HepG2 (cell line): Measurements from ENCODE around the gene TGFA. TPM values are rescaled to one million over a fixed set of nuclear protein-coding genes. Genes with fewer than 3 reads are reported as not detected.

ENCODE experiments used
- ATAC-seq: fragments of 200-7000 bp; cut with Tn5 transposase; 3 replicates; pipeline ENCODE4 v1.9.1; 2020; ENCODE audit warnings: mild to moderate bottlenecking, moderate library complexity
- Bru-seq: library from RNA; stranded (reverse); fragments of 400-500 nt; gene quantifications from one replicate; lab custom pipeline; 2021; lab: Mats Ljungman, UMichigan
- BruChase-seq, 2 experiments: library from RNA; stranded (reverse); fragments of 400-500 nt; gene quantifications; one replicate each; lab custom pipeline; 2021; lab: Mats Ljungman, UMichigan
- BruUV-seq: library from RNA; stranded (reverse); fragments of 400-500 nt; replicated peaks from 2 replicates; lab custom pipeline; 2021; lab: Mats Ljungman, UMichigan
- CTCF ChIA-PET: fragments of 300-600 bp; formaldehyde crosslinking; extraction: SDS; loops from one replicate; lab custom pipeline; 2021; ENCODE audit warnings: low total read pairs, inconsistent platforms, low intra/inter-chr PET ratio; lab: Yijun Ruan, JAX
- POLR2A ChIA-PET: fragments of 350-600 bp; sonication (Branson Sonifier 250); formaldehyde crosslinking; loops from one replicate; lab custom pipeline; 2020; ENCODE audit warnings: antibody characterized with exemption, inconsistent platforms; lab: Yijun Ruan, JAX
- DNase-seq: peaks from one replicate; pipeline ENCODE4 v3.0.0-alpha.2; 2015; ENCODE audit warnings: low spot score
- FAIRE-seq: peaks from 3 replicates; lab custom pipeline; 2011; peaks lifted over from hg19 to GRCh38; lab: Jason Lieb, UNC
- H2AFZ ChIP-seq: one replicate; pipeline ENCODE4 v1.6.1; 2011; ENCODE audit warnings: low read length, inconsistent platforms
- H3K27ac ChIP-seq: fragments of 300-600 bp; 3 replicates; pipeline ENCODE4 v1.8.0; 2011; ENCODE audit warnings: mixed run types, mild to moderate bottlenecking, mixed read lengths, low read length, inconsistent platforms; ENCODE audit not compliant: insufficient read depth; ENCODE audit errors: extremely low read length
- H3K27me3 ChIP-seq, 2 experiments: fragments of 200-600 bp in 1 of 2; 2 replicates in 1 of 2; 3 replicates in 1 of 2; pipeline versions ENCODE4 v1.6.0 to v1.8.0; 2011; ENCODE audit warnings: low read length in 2 of 2, mild to moderate bottlenecking in 2 of 2, moderate library complexity in 2 of 2, inconsistent platforms in 1 of 2; ENCODE audit not compliant: insufficient read depth in 2 of 2, control insufficient read depth in 1 of 2
- H3K36me3 ChIP-seq, 2 experiments: fragments of 200-600 bp in 1 of 2; replicated peaks in 1 of 2; 2 replicates in 1 of 2; 3 replicates in 1 of 2; pipeline versions ENCODE4 v1.5.1 to v1.8.0; 2011; ENCODE audit warnings: low read length in 2 of 2, inconsistent platforms in 1 of 2; ENCODE audit not compliant: insufficient read depth in 2 of 2, control insufficient read depth in 1 of 2
- H3K4me1 ChIP-seq: 2 replicates; pipeline ENCODE4 v1.5.1; 2012; ENCODE audit warnings: low read length, inconsistent platforms; ENCODE audit not compliant: insufficient read depth
- H3K4me2 ChIP-seq: 2 replicates; pipeline ENCODE4 v1.6.0; 2011; ENCODE audit warnings: low read depth, low read length, inconsistent platforms
- H3K4me3 ChIP-seq, 3 experiments: fragments of 200-600 bp in 1 of 3; sonication (generic), shearing (Covaris generic) in 1 of 3; replicated peaks in 1 of 3; 2 replicates each; pipeline ENCODE4 v1.5.1; 2011 to 2016; ENCODE audit warnings: low read length in 3 of 3, inconsistent platforms in 2 of 3, low read depth in 2 of 3, mild to moderate bottlenecking in 2 of 3, control low read depth in 1 of 3, mixed read lengths in 1 of 3; ENCODE audit not compliant: insufficient read depth in 1 of 3
- H3K79me2 ChIP-seq: one replicate; pipeline ENCODE4 v1.6.1; 2011; ENCODE audit warnings: low read length, inconsistent platforms; ENCODE audit not compliant: insufficient read depth
- H3K9ac ChIP-seq: 2 replicates; pipeline ENCODE4 v1.6.0; 2011; ENCODE audit warnings: mild to moderate bottlenecking, low read depth, low read length, inconsistent platforms; ENCODE audit not compliant: insufficient read depth
- H3K9me3 ChIP-seq: 2 replicates; pipeline ENCODE4 v1.5.1; 2012; ENCODE audit warnings: mild to moderate bottlenecking, low read length
- H4K20me1 ChIP-seq: 2 replicates; pipeline ENCODE4 v1.6.0; 2011; ENCODE audit warnings: inconsistent platforms, mild to moderate bottlenecking, low read length, moderate library complexity; ENCODE audit not compliant: insufficient read depth
- EP300 ChIP-seq, 3 experiments: sonication (generic) in 1 of 3; formaldehyde crosslinking in 1 of 3; IDR thresholded peaks; 2 replicates each; pipeline versions ENCODE4 v1.5.1 to v1.6.1; 2011 to 2020; ENCODE audit warnings: low read depth in 2 of 3, low read length in 2 of 3, borderline replicate concordance in 1 of 3, improper control_type of control experiment in 1 of 3, mild to moderate bottlenecking in 1 of 3, missing genetic modification reagents in 1 of 3, moderate library complexity in 1 of 3
- ETV5 ChIP-seq: IDR thresholded peaks from 2 replicates; pipeline ENCODE4 v1.6.1; 2018; ENCODE audit warnings: missing biosample characterization, missing genetic modification reagents, inconsistent platforms, borderline replicate concordance
- KAT8 ChIP-seq: IDR thresholded peaks from 2 replicates; pipeline ENCODE4 v1.6.1; 2016; ENCODE audit warnings: missing genetic modification reagents, missing compliant biosample characterization
- KDM1A ChIP-seq: IDR thresholded peaks from 2 replicates; pipeline ENCODE4 v1.6.1; 2016; ENCODE audit warnings: missing compliant biosample characterization
- ZBED4 ChIP-seq: sonication (generic); formaldehyde crosslinking; IDR thresholded peaks from 2 replicates; pipeline ENCODE4 v1.4.0; 2020; ENCODE audit warnings: missing genetic modification reagents, borderline replicate concordance
- ZFP91 ChIP-seq: sonication (generic); formaldehyde crosslinking; IDR thresholded peaks from 2 replicates; pipeline ENCODE4 v1.9.0; 2022; ENCODE audit warnings: missing genetic modification reagents, mild to moderate bottlenecking, borderline replicate concordance
- ZNF12 ChIP-seq: sonication (generic); formaldehyde crosslinking; IDR thresholded peaks from 2 replicates; pipeline ENCODE4 v1.5.0; 2020; ENCODE audit warnings: missing genetic modification reagents
- ZNF260 ChIP-seq: sonication (generic); formaldehyde crosslinking; IDR thresholded peaks from 2 replicates; pipeline ENCODE4 v1.4.0; 2020; ENCODE audit warnings: missing genetic modification reagents, low read depth, mild to moderate bottlenecking, borderline replicate concordance
- ZNF549 ChIP-seq: sonication (generic); formaldehyde crosslinking; IDR thresholded peaks from 2 replicates; pipeline ENCODE4 v1.5.0; 2020; ENCODE audit warnings: missing genetic modification reagents
- ZSCAN21 ChIP-seq: sonication (generic); formaldehyde crosslinking; IDR thresholded peaks from 2 replicates; pipeline ENCODE4 v1.8.0; 2022; ENCODE audit warnings: mild to moderate bottlenecking, missing genetic modification reagents, moderate library complexity, borderline replicate concordance
- WGBS: methylation state at CpG from one replicate; pipeline ENCODE4 v1.1.6; 2017; ENCODE audit warnings: low lambda C conversion rate; 5-methylcytosine and 5-hydroxymethylcytosine counted together
- in situ Hi-C: cut with HindIII; loops from 2 replicates; pipeline ENCODE4 v1.10.0; 2017; ENCODE audit warnings: low pct_unique_long_range_greater_than_20kb; ENCODE audit not compliant: extremely low pct_ligation_motif_present
- intact Hi-C: fragments of 100-400 bp; cut with micrococcal nuclease; formaldehyde crosslinking; loops from one replicate; pipeline ENCODE4 v1.10.0; 2022; ENCODE audit not compliant: unreplicated experiment
- long read RNA-seq, 2 experiments: library from RNA in 1 of 2; library from polyadenylated mRNA in 1 of 2; stranded (forward) in 1 of 2; unstranded in 1 of 2; transcript quantifications; one replicate each; pipeline ENCODE4 v2.0.0, GENCODE V29; 2019 to 2022
- polyA minus RNA-seq, 3 experiments: library from RNA; depleted of rRNA, polyadenylated mRNA; stranded (reverse); fragments of >200 nt; gene quantifications; 2 replicates each; pipeline ENCODE4 v1.2.3, GENCODE V29; 2011; ENCODE audit warnings: low replicate concordance in 1 of 3
- polyA plus RNA-seq, 8 experiments: library from polyadenylated mRNA; depleted of rRNA in 3 of 8; stranded (reverse) in 7 of 8; unstranded in 1 of 8; fragments of >200 nt; fragmentation: Illumina TruSeq in 4 of 8; extraction: Trizol in 4 of 8; gene quantifications; 2 replicates each; pipeline versions ENCODE4 v1.2.1 to v1.2.3, GENCODE V29; 2011 to 2016; ENCODE audit warnings: low read depth in 4 of 8, missing spikeins in 1 of 8, mixed read lengths in 1 of 8; ENCODE audit not compliant: insufficient read depth in 1 of 8
- total RNA-seq, 5 experiments: library from RNA; depleted of rRNA; stranded (reverse); fragments of >200 nt; fragmentation: Illumina TruSeq; extraction: Trizol; gene quantifications; 2 replicates each; pipeline ENCODE4 v1.2.3, GENCODE V29; 2016; ENCODE audit warnings: low read depth in 1 of 5

The TGFA gene
- 12.5 and 15.3 TPM in 2 replicates for total RNA-seq (2016; rRNA removed; fragmentation: Illumina TruSeq; extraction: Trizol)
- total RNA-seq (2016; cell fraction: cytosol; rRNA removed; fragmentation: Illumina TruSeq; extraction: Trizol; ENCODE audit: low read depth): 1.3 and 1.5 TPM in 2 replicates
- total RNA-seq (2016; cell fraction: insoluble cytoplasmic fraction; rRNA removed; fragmentation: Illumina TruSeq; extraction: Trizol): 11.9 and 15.9 TPM in 2 replicates
- total RNA-seq (2016; cell fraction: membrane; rRNA removed; fragmentation: Illumina TruSeq; extraction: Trizol): 7.3 and 8.5 TPM in 2 replicates
- total RNA-seq (2016; cell fraction: nucleus; rRNA removed; fragmentation: Illumina TruSeq; extraction: Trizol): 17.0 and 19.4 TPM in 2 replicates
- polyA plus RNA-seq (2011; rRNA removed): 6.7 and 7.8 TPM in 2 replicates
- polyA plus RNA-seq (2011; cell fraction: cytosol; rRNA removed): 7.9 and 10.8 TPM in 2 replicates
- polyA plus RNA-seq (2011; cell fraction: nucleus; rRNA removed): 9.1 and 10.7 TPM in 2 replicates
- 12.3 and 20.7 TPM in 2 replicates for polyA plus RNA-seq (2012)
- polyA plus RNA-seq (2016; cell fraction: cytosol; fragmentation: Illumina TruSeq; extraction: Trizol; ENCODE audit: low read depth): 1.3 and 1.4 TPM in 2 replicates
- 9.8 and 11.3 TPM in 2 replicates for polyA plus RNA-seq (2016; cell fraction: insoluble cytoplasmic fraction; fragmentation: Illumina TruSeq; extraction: Trizol; ENCODE audit: low read depth)
- 4.6 and 4.7 TPM in 2 replicates for polyA plus RNA-seq (2016; cell fraction: membrane; fragmentation: Illumina TruSeq; extraction: Trizol; ENCODE audit: low read depth)
- 19.9 and 20.7 TPM in 2 replicates for polyA plus RNA-seq (2016; cell fraction: nucleus; fragmentation: Illumina TruSeq; extraction: Trizol; ENCODE audit: insufficient read depth, low read depth)
- polyA minus RNA-seq (2011; rRNA and poly(A)+ RNA removed; ENCODE audit: low replicate concordance): 9.7 and 45.0 TPM in 2 replicates
- 14.3 and 16.0 TPM in 2 replicates for polyA minus RNA-seq (2011; cell fraction: cytosol; rRNA and poly(A)+ RNA removed)
- 11.7 and 14.8 TPM in 2 replicates for polyA minus RNA-seq (2011; cell fraction: nucleus; rRNA and poly(A)+ RNA removed)
- Bru-seq, nascent RNA: percentile 72 among the genes with signal in this experiment
- BruChase-seq, experiment 1, labeled RNA remaining after a 6-hour chase: percentile 67 among the genes with signal in this experiment
- percentile 66 among the genes with signal in this experiment for BruChase-seq, experiment 2, labeled RNA remaining after a 2-hour chase
- long read RNA-seq, experiment 1, full-length matches to known transcripts: 2 of 2 reads
- long read RNA-seq, experiment 1, partial matches to known transcripts: 0 of 2 reads
- long read RNA-seq, experiment 1, other reads (novel, unspliced or antisense): 0 of 2 reads
- long read RNA-seq, experiment 2, full-length matches to known transcripts: 4 of 25 reads
- long read RNA-seq, experiment 2, partial matches to known transcripts: 1 of 25 reads
- long read RNA-seq, experiment 2, other reads (novel, unspliced or antisense): 20 of 25 reads

GRCh38 chr2:70553584-70554337 lies at the start of gene TGFA:
TSS of gene TGFA (minus strand) at chr2:70553826. CDS start at chr2:70553767, 59 bp downstream.
- Histone ChIP-seq H3K27ac (peak within 1 kb of the TSS; percentile 76), H3K4me2 (peak within 1 kb of the TSS; percentile 98), H3K36me3 (no peaks in the 10 kb centered on the region), H3K4me1 (peaks cover 58% of the 10 kb centered on the region), H3K27me3 (no peaks in the 10 kb centered on the region; a peak in 1 of 5 replicates), H3K9ac (peak within 1 kb of the TSS; percentile 81), H3K79me2 (peaks cover 33% of the 10 kb centered on the region), H4K20me1 (peaks cover 5% of the 10 kb centered on the region; the same call in 1 of the 2 replicates), H3K9me3 (no peaks in the 10 kb centered on the region), H3K4me3 (peak within 1 kb of the TSS; percentile 70 to 91 (median 75)), H2AFZ (peak within 1 kb of the TSS; percentile 42)
- in situ Hi-C loops: no loop called here
- no peak for FAIRE-seq
- ATAC-seq: peak; percentile 84
- intact Hi-C loops: loop anchor here (1.0 to 5.0 kb wide), 3 partner anchors 66 to 641 kb away; no protein-coding TSS in a partner anchor
- 0% methylated on average over 19 of the region's 88 CpGs for WGBS
- DNase-seq: peak; percentile 91
- no TSS peak for BruUV-seq
- ChIA-PET POLR2A (interaction anchor here (0.6 to 2.6 kb wide), 10 partner anchors 10 to 261 kb away, joined by 3 to 13 read pairs (median 6); partner anchors contain the start of gene SNRPG), CTCF (interaction anchor here (0.9 to 3.9 kb wide), 4 partner anchors 56 to 213 kb away, joined by 3 to 29 read pairs (median 4); no protein-coding TSS in a partner anchor)
- TF ChIP-seq ETV5 (CRISPR knock-in tag) (peak; percentile 55), ZNF260 (CRISPR knock-in tag) (no peak), KAT8 (CRISPR knock-in tag) (no peak; the same call in none of the 2 replicates), ZBED4 (CRISPR knock-in tag) (no peak), ZNF549 (CRISPR knock-in tag) (no peak), ZSCAN21 (no peak; the same call in 1 of the 2 replicates), EP300 (IDR thresholded peaks at IDR 0.05; ENCODE audit: low read depth in 2 of 2, low read length in 2 of 2) (no peak), EP300 (CRISPR knock-in tag; IDR thresholded peaks at IDR 0.05; ENCODE audit: borderline replicate concordance) (no peak), KDM1A (no peak), ZFP91 (CRISPR knock-in tag) (peak; percentile 47; the same call in 1 of the 2 replicates), ZNF12 (CRISPR knock-in tag) (no peak)
